GM10248 (cell line): ENCODE measurements around the gene COX6B2.
A peak's percentile ranks its signal among the peaks of the same experiment; 100 is the strongest.

Experiments
- CTCF ChIA-PET: fragments of 300-600 bp; sonication (Branson Sonifier 250); formaldehyde crosslinking; extraction: SDS; loops from one replicate; lab custom pipeline; 2021; ENCODE audit warnings: antibody characterized with exemption; lab: Yijun Ruan, JAX
- POLR2A ChIA-PET: fragments of 350-650 bp; sonication (Branson Sonifier 250); formaldehyde crosslinking; extraction: SDS; loops from one replicate; lab custom pipeline; 2020; ENCODE audit warnings: antibody characterized with exemption; lab: Yijun Ruan, JAX
- DNase-seq: peaks from one replicate; pipeline ENCODE4 v3.0.0; 2012; ENCODE audit errors: extremely low spot score
- TF ChIP-seq, protein P1 (sequence below): IDR thresholded peaks from 2 replicates; pipeline ENCODE4 v1.5.1; 2012; ENCODE audit warnings: mild to moderate bottlenecking, low read depth; ENCODE audit errors: extremely low read depth, missing control alignments, control extremely low read depth

Gene COX6B2

DNA sequence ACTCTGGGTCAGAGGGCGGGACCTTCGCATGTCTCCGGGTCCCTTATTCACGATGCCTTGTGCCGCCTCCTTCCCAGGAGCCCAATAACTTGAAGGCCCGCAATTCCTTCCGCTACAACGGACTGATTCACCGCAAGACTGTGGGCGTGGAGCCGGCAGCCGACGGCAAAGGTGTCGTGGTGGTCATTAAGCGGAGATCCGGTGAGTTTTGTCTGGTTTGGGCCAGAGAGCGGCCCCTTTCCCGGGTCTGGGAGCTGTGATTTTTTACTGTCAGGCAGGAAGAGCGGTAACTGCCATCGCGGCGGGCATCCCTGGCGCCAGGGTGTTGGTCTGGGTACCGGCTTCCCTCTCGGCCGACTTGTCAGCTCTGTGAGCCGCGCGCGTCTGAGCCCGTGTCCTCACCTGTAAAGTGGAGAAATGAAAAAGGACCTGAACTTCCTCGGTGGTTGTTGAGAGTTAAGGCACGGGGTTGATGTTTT, 32.0 kb upstream of the COX6B2 start:
- POLR2A ChIA-PET, result interaction anchor here (0.5 to 6.1 kb wide), 5 partner anchors 13 to 254 kb away, joined by 5 to 29 read pairs (median 6); partner anchors contain the start of gene UBE2S
- CTCF ChIA-PET, result interaction anchor here (1.1 kb wide), 1 partner anchor 80 kb away, joined by 3 read pairs; no protein-coding TSS in a partner anchor
- TF ChIP-seq, protein P1, sequence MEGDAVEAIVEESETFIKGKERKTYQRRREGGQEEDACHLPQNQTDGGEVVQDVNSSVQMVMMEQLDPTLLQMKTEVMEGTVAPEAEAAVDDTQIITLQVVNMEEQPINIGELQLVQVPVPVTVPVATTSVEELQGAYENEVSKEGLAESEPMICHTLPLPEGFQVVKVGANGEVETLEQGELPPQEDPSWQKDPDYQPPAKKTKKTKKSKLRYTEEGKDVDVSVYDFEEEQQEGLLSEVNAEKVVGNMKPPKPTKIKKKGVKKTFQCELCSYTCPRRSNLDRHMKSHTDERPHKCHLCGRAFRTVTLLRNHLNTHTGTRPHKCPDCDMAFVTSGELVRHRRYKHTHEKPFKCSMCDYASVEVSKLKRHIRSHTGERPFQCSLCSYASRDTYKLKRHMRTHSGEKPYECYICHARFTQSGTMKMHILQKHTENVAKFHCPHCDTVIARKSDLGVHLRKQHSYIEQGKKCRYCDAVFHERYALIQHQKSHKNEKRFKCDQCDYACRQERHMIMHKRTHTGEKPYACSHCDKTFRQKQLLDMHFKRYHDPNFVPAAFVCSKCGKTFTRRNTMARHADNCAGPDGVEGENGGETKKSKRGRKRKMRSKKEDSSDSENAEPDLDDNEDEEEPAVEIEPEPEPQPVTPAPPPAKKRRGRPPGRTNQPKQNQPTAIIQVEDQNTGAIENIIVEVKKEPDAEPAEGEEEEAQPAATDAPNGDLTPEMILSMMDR, result no peak
- no peak for DNase-seq

DNA sequence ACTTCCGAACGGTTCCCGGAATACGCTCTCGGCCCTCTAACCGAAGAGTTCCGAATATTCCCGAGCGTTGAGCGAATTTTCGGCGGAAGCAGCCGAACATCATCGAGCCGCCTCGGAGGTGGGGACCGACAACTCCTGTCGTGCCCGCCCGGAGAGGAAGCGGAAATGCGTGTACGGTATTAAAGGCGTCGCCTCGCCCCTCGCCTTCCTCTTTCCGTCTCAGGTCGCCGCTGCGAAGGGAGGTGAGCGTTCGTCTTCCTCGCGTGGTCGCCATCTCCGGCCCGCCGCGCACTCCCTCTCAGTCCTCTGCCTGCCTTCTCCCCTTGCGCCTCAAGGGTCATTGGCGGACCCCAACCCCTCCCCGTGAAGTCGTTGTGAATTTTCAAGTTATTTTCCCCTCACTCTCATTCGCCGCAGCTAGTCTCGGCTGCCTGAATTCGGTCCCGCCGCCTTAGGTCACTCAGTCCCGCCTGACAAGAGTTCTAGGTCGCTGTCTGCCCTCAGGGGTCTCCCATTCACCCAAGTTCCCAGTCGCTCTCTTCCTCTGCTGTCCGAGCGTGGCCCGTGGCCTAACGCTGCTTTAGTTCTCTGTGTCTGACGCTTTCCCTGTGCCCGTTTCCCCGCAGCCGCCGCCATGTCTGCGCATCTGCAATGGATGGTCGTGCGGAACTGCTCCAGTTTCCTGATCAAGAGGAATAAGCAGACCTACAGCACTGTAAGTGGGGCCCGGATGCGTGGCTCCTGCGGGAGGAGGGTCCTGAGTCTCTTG, 31.4 kb upstream of the COX6B2 start, which contains the start of gene RPL28:
TSS of gene RPL28 (plus strand) at position 209 of the 769 bp plus-strand sequence. CDS start at position 635, 426 bp downstream.
- TF ChIP-seq, protein P1, result no peak
- ChIA-PET CTCF (interaction anchor here (1.1 kb wide), 1 partner anchor 81 kb away, joined by 3 read pairs; no protein-coding TSS in a partner anchor), POLR2A (interaction anchor here (0.5 to 6.1 kb wide), 3 partner anchors 14 to 108 kb away, joined by 3 to 29 read pairs (median 5); partner anchors contain the start of gene UBE2S)
- DNase-seq, result peak; percentile 98

DNA sequence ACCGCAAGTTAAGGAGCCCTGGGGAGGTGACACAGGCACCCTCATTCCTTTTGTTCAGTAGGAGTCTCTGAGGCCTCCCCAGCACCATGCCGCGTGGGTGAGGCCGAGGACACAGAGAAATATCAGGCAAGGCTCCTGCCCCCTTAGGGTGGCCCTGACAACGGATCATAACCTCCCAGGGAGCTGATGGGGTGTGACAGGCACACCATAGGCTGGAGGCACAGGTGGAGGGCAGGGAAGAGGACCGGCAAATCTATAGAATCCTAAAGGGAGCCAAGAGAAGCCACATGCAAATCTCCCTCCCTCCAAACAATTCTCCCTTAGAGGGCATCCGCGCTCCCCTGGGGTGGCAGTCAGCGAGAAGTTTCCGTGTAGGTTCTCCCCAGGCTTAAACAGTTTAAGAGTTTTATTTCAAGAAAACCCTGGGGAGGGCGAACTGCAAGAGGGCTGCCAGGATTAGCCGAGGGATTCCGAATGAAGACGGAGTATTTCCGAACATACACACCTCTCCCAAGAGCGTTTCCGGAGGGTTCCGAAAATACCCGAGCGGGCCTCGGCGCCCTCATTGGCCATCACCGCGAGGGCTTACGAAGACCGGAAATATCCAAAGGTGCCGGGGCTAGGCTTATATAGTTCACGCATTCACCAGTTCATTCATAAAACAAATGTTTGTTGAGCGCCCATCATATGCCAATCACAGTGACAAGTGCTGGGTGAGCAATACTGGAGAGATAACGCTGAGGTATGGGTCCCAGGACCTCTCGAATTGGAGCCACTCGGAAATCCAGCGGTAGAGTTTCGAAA, 30.6 kb upstream of the COX6B2 start:
- TF ChIP-seq, protein P1, result no peak
- ChIA-PET POLR2A (interaction anchor here (0.5 to 6.1 kb wide), 7 partner anchors 8 to 109 kb away, joined by 3 to 29 read pairs (median 5); partner anchors contain the start of gene UBE2S), CTCF (interaction anchor here (1.5 to 3.1 kb wide), 8 partner anchors 15 to 238 kb away, joined by 3 to 19 read pairs (median 6); partner anchors contain the start of gene KMT5C)
- DNase-seq, result peak; percentile 95

DNA sequence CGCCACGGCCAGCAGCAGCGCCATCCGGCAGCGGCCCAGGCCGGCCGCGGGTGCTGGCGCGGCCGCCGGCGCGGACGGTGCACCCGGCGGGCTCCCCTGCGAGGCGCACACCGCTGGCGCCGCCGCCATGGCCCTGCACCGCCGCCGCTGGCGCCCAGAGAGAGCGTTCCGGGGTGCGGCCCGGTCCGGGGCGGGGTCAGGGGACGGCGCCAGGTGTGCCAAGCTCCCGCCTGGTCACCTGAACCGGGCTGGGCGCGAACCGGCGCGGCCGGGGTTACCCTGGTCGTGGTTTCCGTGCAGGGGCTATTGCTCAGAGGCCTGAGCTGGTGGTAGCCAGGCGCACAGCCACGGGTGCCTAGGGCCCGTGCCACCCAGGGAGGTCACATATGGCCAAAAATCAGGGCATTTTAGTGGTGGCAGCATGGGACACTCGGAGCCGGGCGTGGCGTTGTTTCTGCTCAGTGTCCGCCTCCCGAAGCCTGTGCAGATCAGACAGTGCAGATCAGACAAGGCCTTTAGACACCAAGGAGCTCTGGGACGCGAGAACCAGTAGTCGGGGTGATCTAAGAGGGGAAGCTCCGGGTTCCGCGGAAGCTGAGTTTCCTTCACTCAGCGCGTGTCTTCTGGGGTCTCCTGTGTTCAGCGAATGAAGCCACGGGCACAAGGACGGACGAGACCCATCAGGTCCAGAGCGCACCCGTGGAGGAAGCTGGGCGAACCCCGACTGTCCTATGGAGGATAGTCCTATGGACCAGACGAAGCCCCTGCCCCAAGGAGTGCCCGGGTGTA, 29.8 kb upstream of the COX6B2 start, which contains the start of gene TMEM238:
TSS of gene TMEM238 (minus strand) at position 162 of the 789 bp plus-strand sequence. CDS start at position 129, 33 bp downstream.
- TF ChIP-seq, protein P1, result no peak
- CTCF ChIA-PET, result interaction anchor here (0.9 to 3.1 kb wide), 14 partner anchors 16 to 296 kb away, joined by 3 to 19 read pairs (median 4); partner anchors contain the start of genes KMT5C and UBE2S
- POLR2A ChIA-PET, result interaction anchor here (0.7 to 1.9 kb wide), 6 partner anchors 9 to 130 kb away, joined by 3 to 13 read pairs (median 3); partner anchors contain the start of genes KMT5C and UBE2S
- no peak for DNase-seq

DNA sequence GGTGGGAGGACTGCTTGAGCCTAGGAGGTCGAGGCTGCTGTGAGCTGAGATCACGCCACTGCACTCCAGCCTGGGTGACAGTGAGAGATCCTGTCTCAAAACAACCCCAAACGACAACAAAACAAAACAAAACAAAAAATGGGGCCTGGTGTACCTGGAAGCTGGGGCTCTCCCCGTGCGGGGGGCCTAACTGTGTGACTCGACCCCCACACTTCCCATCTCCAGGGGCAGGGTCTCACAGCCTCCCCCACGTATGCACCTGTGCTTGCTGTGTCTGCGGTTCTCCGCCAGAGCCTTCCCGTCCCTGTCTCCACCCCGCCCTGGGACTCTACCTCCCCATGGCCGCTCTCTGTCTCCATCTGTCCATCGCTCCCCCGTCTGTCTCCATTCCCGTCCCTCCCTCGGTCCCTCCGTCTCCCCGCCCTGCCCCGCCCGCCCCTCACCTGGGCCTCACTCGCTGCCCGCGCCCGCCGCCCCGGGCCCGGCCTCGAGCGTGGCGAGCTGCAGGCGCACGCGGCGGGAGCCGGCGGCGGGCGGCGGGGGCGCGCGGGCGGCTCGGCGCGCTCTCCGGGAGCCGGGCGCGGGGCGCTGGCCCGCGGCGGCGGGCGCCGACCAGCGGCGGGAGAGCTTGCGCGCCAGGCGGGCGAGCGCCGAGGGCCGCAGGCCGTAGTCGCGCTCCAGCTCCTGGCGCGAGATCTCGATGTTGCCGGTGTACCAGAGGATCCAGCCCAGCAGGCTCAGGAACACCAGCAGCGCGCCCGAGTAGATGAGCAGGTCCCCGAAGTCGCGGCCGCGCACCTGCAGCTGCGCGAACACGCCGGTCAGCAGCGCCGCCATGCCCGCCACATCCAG, 29.0 kb upstream of the COX6B2 start:
- TF ChIP-seq, protein P1, result peak; percentile 46
- ChIA-PET POLR2A (interaction anchor here (0.7 to 1.9 kb wide), 6 partner anchors 10 to 129 kb away, joined by 3 to 13 read pairs (median 3); partner anchors contain the start of genes KMT5C and UBE2S), CTCF (interaction anchor here (0.9 to 3.1 kb wide), 14 partner anchors 16 to 295 kb away, joined by 3 to 19 read pairs (median 4); partner anchors contain the start of genes KMT5C and UBE2S)
- DNase-seq, result peak; percentile 76
